Left ventricle myocardium superior (tissue), 1 donor: Measurements from ENCODE around the gene MRPL49. TPM values are rescaled to one million over a fixed set of nuclear protein-coding genes. Genes with fewer than 3 reads are reported as not detected.
"Not testable (repeated sequence)": the region's sequence is repeated elsewhere in the genome, so short reads cannot be mapped to it uniquely, and the experiment has no call there.

Experiments
- ATAC-seq: fragments of 200-7000 bp; cut with Tn5 transposase; one replicate; pipeline ENCODE4 v1.9.1; 2020; ENCODE audit warnings: mild to moderate bottlenecking, moderate library complexity
- DNase-seq: peaks from one replicate; pipeline ENCODE4 v3.0.0-alpha.2; 2020
- intact Hi-C: fragments of 100-400 bp; cut with micrococcal nuclease; formaldehyde crosslinking; loops from one replicate; pipeline ENCODE4 v1.11.0; 2022
- microRNA-seq: library from miRNA; unstranded; fragments of <30 nt; microRNA quantifications from one replicate; pipeline ENCODE4 v1.2.0, GENCODE V29; 2020; ENCODE audit warnings: borderline number of aligned reads
- total RNA-seq: library from RNA; stranded (reverse); fragmentation: NEBNext Ultra II Directional; extraction: Animal tissue kit (Norgen Biotek cat#: 25700); gene quantifications from one replicate; pipeline ENCODE4 v1.2.1, GENCODE V29; 2021
- donor health status: DM: no; HTN: yes; CAD: no; lungs with severe emphysema.

The MRPL49 gene
- total RNA-seq, 1 donor from 2014 or later, result 33.7 TPM

- ATAC-seq, result no peak
- intact Hi-C loops, result no loop called here
Observed at GRCh38 chr11:65152122-65152521, 30.0 kb downstream of the MRPL49 start.

GRCh38 chr11:65156256-65156655, 34.1 kb downstream of the MRPL49 start:
- intact Hi-C loops, result no loop called here
- no peak for ATAC-seq
- no peak for DNase-seq

More at GRCh38 chr11:65152122-65152521, 30.0 kb downstream of the MRPL49 start:
- no peak for DNase-seq

GRCh38 chr11:65156926-65157325, 34.8 kb downstream of the MRPL49 start:
- ATAC-seq (no peak), DNase-seq (no peak)
- intact Hi-C loops, result no loop called here

- DNase-seq (no peak), ATAC-seq (no peak)
- intact Hi-C loops, result no loop called here
Observed at GRCh38 chr11:65157336-65157735, 35.2 kb downstream of the MRPL49 start.

GRCh38 chr11:65159012-65159411, 36.9 kb downstream of the MRPL49 start:
- intact Hi-C loops, result no loop called here
- ATAC-seq (no peak), DNase-seq (no peak)

- ATAC-seq (no peak), DNase-seq (no peak)
- intact Hi-C loops, result no loop called here
Observed at GRCh38 chr11:65160643-65161042, 38.5 kb downstream of the MRPL49 start.

- intact Hi-C loops, result no loop called here
- ATAC-seq (no peak), DNase-seq (no peak)
Observed at GRCh38 chr11:65163684-65164083, 41.6 kb downstream of the MRPL49 start.

- intact Hi-C loops, result no loop called here
- DNase-seq, result no peak
- no peak for ATAC-seq
Observed at GRCh38 chr11:65165410-65166317, 43.5 kb downstream of the MRPL49 start.

GRCh38 chr11:65166893-65167292, 44.8 kb downstream of the MRPL49 start:
- intact Hi-C loops, result no loop called here
- DNase-seq (no peak), ATAC-seq (no peak)

GRCh38 chr11:65167656-65168055, 45.5 kb downstream of the MRPL49 start:
- DNase-seq, result no peak
- intact Hi-C loops, result no loop called here
- ATAC-seq, result no peak

GRCh38 chr11:65169164-65169641, 47.1 kb downstream of the MRPL49 start:
- DNase-seq, result no peak
- no peak for ATAC-seq
- intact Hi-C loops, result no loop called here

GRCh38 chr11:65170058-65170534, 48.0 kb downstream of the MRPL49 start, which contains the start of gene SPDYC:
Gene SPDYC (plus strand): TSS chr11:65170233. CDS start chr11:65171358, 1,125 bp downstream.
- ATAC-seq (no peak), DNase-seq (no peak)
- intact Hi-C loops, result no loop called here

GRCh38 chr11:65172600-65172999, 50.5 kb downstream of the MRPL49 start:
- peak; percentile 23 for ATAC-seq
- intact Hi-C loops, result no loop called here
- DNase-seq, result no peak

- intact Hi-C loops, result not testable (repeated sequence)
Observed at GRCh38 chr11:65174571-65175010, 52.5 kb downstream of the MRPL49 start.

More at GRCh38 chr11:65174571-65175010, 52.5 kb downstream of the MRPL49 start:
- ATAC-seq, DNase-seq: not testable (repeated sequence)

Small RNAs within 50 kb of the gene (microRNA-seq; reads per million reads assigned to microRNA genes)
- not detected for gene MIR6751

Other genes with a start within 250 kb of the MRPL49 start
- 52.5 TPM for gene EHD1, start 243.7 kb upstream of the MRPL49 start, total RNA-seq
- gene ATG2A, start 205.1 kb upstream of the MRPL49 start, total RNA-seq, result 13.0 TPM
- 18.4 TPM for gene PPP2R5B, start 197.6 kb upstream of the MRPL49 start, total RNA-seq
- gene GPHA2, start 186.4 kb upstream of the MRPL49 start, total RNA-seq, result not detected
- gene MAJIN, start 150.2 kb upstream of the MRPL49 start, total RNA-seq, result not detected
- 1.2 TPM for gene BATF2, start 125.3 kb upstream of the MRPL49 start, total RNA-seq
- 115 TPM for gene ARL2, start 108.2 kb upstream of the MRPL49 start, total RNA-seq
- gene SNX15, start 94.9 kb upstream of the MRPL49 start, total RNA-seq, result 19.3 TPM
- gene SAC3D1, start 81.1 kb upstream of the MRPL49 start, total RNA-seq, result 7.5 TPM
- 5.3 TPM for gene NAALADL1, start 63.8 kb upstream of the MRPL49 start, total RNA-seq
- gene CDCA5, start 38.3 kb upstream of the MRPL49 start, total RNA-seq, result 1.3 TPM
- gene ZFPL1, start 38.1 kb upstream of the MRPL49 start, total RNA-seq, result 23.7 TPM
- gene VPS51, start 26.1 kb upstream of the MRPL49 start, total RNA-seq, result 84.8 TPM
- gene TM7SF2, start 10.4 kb upstream of the MRPL49 start, total RNA-seq, result 112 TPM
- 5.5 TPM for gene ZNHIT2, start 4.6 kb upstream of the MRPL49 start, total RNA-seq
- gene FAU, start 187 bp upstream of the MRPL49 start, total RNA-seq, result 724 TPM
- gene SYVN1, start 12.2 kb downstream of the MRPL49 start, total RNA-seq, result 38.6 TPM
- gene SPDYC, start 47.9 kb downstream of the MRPL49 start, total RNA-seq, result not detected
- gene CAPN1, start 59.6 kb downstream of the MRPL49 start, total RNA-seq, result 90.1 TPM
- gene POLA2, start 139.6 kb downstream of the MRPL49 start, total RNA-seq, result 3.5 TPM
- 13.0 TPM for gene CDC42EP2, start 192.5 kb downstream of the MRPL49 start, total RNA-seq
- gene DPF2, start 211.5 kb downstream of the MRPL49 start, total RNA-seq, result 53.9 TPM
- gene TIGD3, start 232.4 kb downstream of the MRPL49 start, total RNA-seq, result 0.97 TPM